ENCODE data around the gene TBX5. TPM values are rescaled to one million over a fixed set of nuclear protein-coding genes. Genes with fewer than 3 reads are reported as not detected.

The TBX5 gene
- total RNA-seq, 1 donor from 2014 or later: 2.1 TPM

- H3K27me3 ChIP-seq (ENCODE audit: control insufficient read depth in 3 of 3, insufficient read depth in 3 of 3, low read length in 3 of 3): peaks cover 20 to 30% (median 20%) of the 10 kb centered on the region in 3 donors
- no peaks in the 10 kb centered on the region for H3K4me1 ChIP-seq (ENCODE audit: control insufficient read depth in 3 of 3, insufficient read depth in 3 of 3, low read length in 3 of 3)
- H3K36me3 ChIP-seq (ENCODE audit: control insufficient read depth in 3 of 3, insufficient read depth in 3 of 3, low read length in 3 of 3): no peaks in the 10 kb centered on the region
- H3K9me3 ChIP-seq (ENCODE audit: control insufficient read depth in 3 of 3, low read length in 3 of 3): peaks cover 0 to 3% (median 0%) of the 10 kb centered on the region in 3 donors
- H3K9ac ChIP-seq (ENCODE audit: low read depth in 1 of 3, low read length in 3 of 3): no peak overlapping the region
- H3K4me3 ChIP-seq (ENCODE audit: low read length in 3 of 3): no peak overlapping the region
- H3K27ac ChIP-seq (ENCODE audit: low read depth, low read length): no peak overlapping the region
Measured at GRCh38 chr12:114434341-114434740, 28.4 kb upstream of the TBX5 start.

- H3K9me3 ChIP-seq (ENCODE audit: control insufficient read depth in 3 of 3, low read length in 3 of 3): peaks cover 0 to 3% (median 0%) of the 10 kb centered on the region in 3 donors
- H3K27ac ChIP-seq (ENCODE audit: low read depth, low read length): no peak overlapping the region
- H3K36me3 ChIP-seq (ENCODE audit: control insufficient read depth in 3 of 3, insufficient read depth in 3 of 3, low read length in 3 of 3): no peaks in the 10 kb centered on the region
- H3K27me3 ChIP-seq (ENCODE audit: control insufficient read depth in 3 of 3, insufficient read depth in 3 of 3, low read length in 3 of 3): peaks cover 4 to 9% (median 5%) of the 10 kb centered on the region in 3 donors
- no peak overlapping the region for H3K9ac ChIP-seq (ENCODE audit: low read depth in 1 of 3, low read length in 3 of 3)
- H3K4me3 ChIP-seq (ENCODE audit: low read length in 3 of 3): no peak overlapping the region
- no peaks in the 10 kb centered on the region for H3K4me1 ChIP-seq (ENCODE audit: control insufficient read depth in 3 of 3, insufficient read depth in 3 of 3, low read length in 3 of 3)
Measured at GRCh38 chr12:114431902-114432301, 26.0 kb upstream of the TBX5 start.

- Histone ChIP-seq H3K36me3 (ENCODE audit: control insufficient read depth in 3 of 3, insufficient read depth in 3 of 3, low read length in 3 of 3) (no peaks in the 10 kb centered on the region), H3K27ac (ENCODE audit: low read depth, low read length) (no peak overlapping the region), H3K27me3 (ENCODE audit: control insufficient read depth in 3 of 3, insufficient read depth in 3 of 3, low read length in 3 of 3) (peaks cover 4 to 9% (median 5%) of the 10 kb centered on the region in 3 donors), H3K9me3 (ENCODE audit: control insufficient read depth in 3 of 3, low read length in 3 of 3) (no peaks in the 10 kb centered on the region), H3K4me1 (ENCODE audit: control insufficient read depth in 3 of 3, insufficient read depth in 3 of 3, low read length in 3 of 3) (no peaks in the 10 kb centered on the region), H3K4me3 (ENCODE audit: low read length in 3 of 3) (no peak overlapping the region), H3K9ac (ENCODE audit: low read depth in 1 of 3, low read length in 3 of 3) (no peak overlapping the region)
Measured at GRCh38 chr12:114430306-114430705, 24.4 kb upstream of the TBX5 start.

- Histone ChIP-seq H3K9ac (ENCODE audit: low read depth in 1 of 3, low read length in 3 of 3) (no peak overlapping the region), H3K36me3 (ENCODE audit: control insufficient read depth in 3 of 3, insufficient read depth in 3 of 3, low read length in 3 of 3) (no peaks in the 10 kb centered on the region), H3K9me3 (ENCODE audit: control insufficient read depth in 3 of 3, low read length in 3 of 3) (no peaks in the 10 kb centered on the region), H3K4me1 (ENCODE audit: control insufficient read depth in 3 of 3, insufficient read depth in 3 of 3, low read length in 3 of 3) (no peaks in the 10 kb centered on the region), H3K27ac (ENCODE audit: low read depth, low read length) (no peak overlapping the region), H3K4me3 (ENCODE audit: low read length in 3 of 3) (no peak overlapping the region), H3K27me3 (ENCODE audit: control insufficient read depth in 3 of 3, insufficient read depth in 3 of 3, low read length in 3 of 3) (peaks cover 0 to 11% (median 7%) of the 10 kb centered on the region in 3 donors)
Measured at GRCh38 chr12:114425031-114425626, 19.2 kb upstream of the TBX5 start.

GRCh38 chr12:114420944-114421335 is 15.0 kb upstream of the TBX5 start:
- Histone ChIP-seq H3K36me3 (ENCODE audit: control insufficient read depth in 3 of 3, insufficient read depth in 3 of 3, low read length in 3 of 3) (no peaks in the 10 kb centered on the region), H3K27ac (ENCODE audit: low read depth, low read length) (no peak overlapping the region), H3K9ac (ENCODE audit: low read depth in 1 of 3, low read length in 3 of 3) (no peak overlapping the region), H3K9me3 (ENCODE audit: control insufficient read depth in 3 of 3, low read length in 3 of 3) (no peaks in the 10 kb centered on the region), H3K27me3 (ENCODE audit: control insufficient read depth in 3 of 3, insufficient read depth in 3 of 3, low read length in 3 of 3) (peaks cover 18 to 40% (median 24%) of the 10 kb centered on the region in 3 donors), H3K4me1 (ENCODE audit: control insufficient read depth in 3 of 3, insufficient read depth in 3 of 3, low read length in 3 of 3) (no peaks in the 10 kb centered on the region), H3K4me3 (ENCODE audit: low read length in 3 of 3) (no peak overlapping the region)

- no peak overlapping the region for H3K9ac ChIP-seq (ENCODE audit: low read depth in 1 of 3, low read length in 3 of 3)
- H3K4me1 ChIP-seq (ENCODE audit: control insufficient read depth in 3 of 3, insufficient read depth in 3 of 3, low read length in 3 of 3): no peaks in the 10 kb centered on the region
- no peak overlapping the region for H3K4me3 ChIP-seq (ENCODE audit: low read length in 3 of 3)
- H3K27me3 ChIP-seq (ENCODE audit: control insufficient read depth in 3 of 3, insufficient read depth in 3 of 3, low read length in 3 of 3): peaks cover 24 to 46% (median 30%) of the 10 kb centered on the region in 3 donors
- no peak overlapping the region for H3K27ac ChIP-seq (ENCODE audit: low read depth, low read length)
- no peaks in the 10 kb centered on the region for H3K9me3 ChIP-seq (ENCODE audit: control insufficient read depth in 3 of 3, low read length in 3 of 3)
- H3K36me3 ChIP-seq (ENCODE audit: control insufficient read depth in 3 of 3, insufficient read depth in 3 of 3, low read length in 3 of 3): no peaks in the 10 kb centered on the region
Measured at GRCh38 chr12:114420182-114420943, 14.4 kb upstream of the TBX5 start.

GRCh38 chr12:114416028-114416427 is 10.1 kb upstream of the TBX5 start:
- Histone ChIP-seq H3K36me3 (ENCODE audit: control insufficient read depth in 3 of 3, insufficient read depth in 3 of 3, low read length in 3 of 3) (no peaks in the 10 kb centered on the region), H3K9ac (ENCODE audit: low read depth in 1 of 3, low read length in 3 of 3) (no peak overlapping the region), H3K4me1 (ENCODE audit: control insufficient read depth in 3 of 3, insufficient read depth in 3 of 3, low read length in 3 of 3) (no peaks in the 10 kb centered on the region), H3K4me3 (ENCODE audit: low read length in 3 of 3) (no peak overlapping the region), H3K9me3 (ENCODE audit: control insufficient read depth in 3 of 3, low read length in 3 of 3) (no peaks in the 10 kb centered on the region), H3K27ac (ENCODE audit: low read depth, low read length) (no peak overlapping the region), H3K27me3 (ENCODE audit: control insufficient read depth in 3 of 3, insufficient read depth in 3 of 3, low read length in 3 of 3) (peaks cover 66 to 76% (median 69%) of the 10 kb centered on the region in 3 donors)

- no peaks in the 10 kb centered on the region for H3K4me1 ChIP-seq (ENCODE audit: control insufficient read depth in 3 of 3, insufficient read depth in 3 of 3, low read length in 3 of 3)
- peaks cover 70 to 82% (median 71%) of the 10 kb centered on the region in 3 donors for H3K27me3 ChIP-seq (ENCODE audit: control insufficient read depth in 3 of 3, insufficient read depth in 3 of 3, low read length in 3 of 3)
- H3K9ac ChIP-seq (ENCODE audit: low read depth in 1 of 3, low read length in 3 of 3): no peak overlapping the region
- H3K36me3 ChIP-seq (ENCODE audit: control insufficient read depth in 3 of 3, insufficient read depth in 3 of 3, low read length in 3 of 3): no peaks in the 10 kb centered on the region
- H3K27ac ChIP-seq (ENCODE audit: low read depth, low read length): no peak overlapping the region
- no peaks in the 10 kb centered on the region for H3K9me3 ChIP-seq (ENCODE audit: control insufficient read depth in 3 of 3, low read length in 3 of 3)
- H3K4me3 ChIP-seq (ENCODE audit: low read length in 3 of 3): no peak overlapping the region
Measured at GRCh38 chr12:114415525-114415868, 9.6 kb upstream of the TBX5 start.

GRCh38 chr12:114414866-114415524 is 9.1 kb upstream of the TBX5 start:
- no peaks in the 10 kb centered on the region for H3K36me3 ChIP-seq (ENCODE audit: control insufficient read depth in 3 of 3, insufficient read depth in 3 of 3, low read length in 3 of 3)
- no peaks in the 10 kb centered on the region for H3K4me1 ChIP-seq (ENCODE audit: control insufficient read depth in 3 of 3, insufficient read depth in 3 of 3, low read length in 3 of 3)
- no peak overlapping the region for H3K4me3 ChIP-seq (ENCODE audit: low read length in 3 of 3)
- H3K27me3 ChIP-seq (ENCODE audit: control insufficient read depth in 3 of 3, insufficient read depth in 3 of 3, low read length in 3 of 3): peaks cover 70 to 83% (median 74%) of the 10 kb centered on the region in 3 donors
- H3K9ac ChIP-seq (ENCODE audit: low read depth in 1 of 3, low read length in 3 of 3): no peak overlapping the region
- no peaks in the 10 kb centered on the region for H3K9me3 ChIP-seq (ENCODE audit: control insufficient read depth in 3 of 3, low read length in 3 of 3)
- no peak overlapping the region for H3K27ac ChIP-seq (ENCODE audit: low read depth, low read length)

Data from skeletal muscle tissue (tissue), 4 donors.